Measurements from ENCODE around the gene ZNF565. TPM values are rescaled to one million over a fixed set of nuclear protein-coding genes. Genes with fewer than 3 reads are reported as not detected.

The ZNF565 gene
- total RNA-seq, 4 donors from 2014 or later, result 1.4 to 4.5 (median 3.7) TPM

DNA sequence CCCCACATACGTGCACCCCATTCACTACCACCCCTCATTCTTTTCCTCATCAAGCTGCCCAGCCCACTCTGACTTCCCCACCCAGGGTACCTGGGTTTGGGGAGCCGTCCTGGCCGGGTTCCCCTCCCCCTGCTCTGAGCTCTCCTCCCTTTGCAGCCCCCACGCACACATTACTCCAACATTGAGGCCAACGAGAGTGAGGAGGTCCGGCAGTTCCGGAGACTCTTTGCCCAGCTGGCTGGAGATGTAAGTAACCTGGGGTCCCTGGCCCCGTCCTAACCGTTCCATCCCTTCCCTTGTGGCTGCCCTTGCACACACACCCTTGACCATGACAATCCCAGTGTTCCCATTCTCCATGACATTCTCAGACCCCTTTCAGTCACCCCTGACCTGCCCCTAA is 72.0 kb downstream of the ZNF565 start:
- H3K4me3 ChIP-seq (ENCODE audit: low read depth, poor library complexity, severe bottlenecking), result no peak overlapping the region
- intact Hi-C loops (cut with DNase I; ENCODE audit: low total_unique reads), result no loop called here
- WGBS, 2 donors, result 89 to 95% methylated on average over 9 of the region's 9 CpGs
- DNase-seq (ENCODE audit: low spot score in 2 of 2), result no peak
- TF ChIP-seq, protein P1, sequence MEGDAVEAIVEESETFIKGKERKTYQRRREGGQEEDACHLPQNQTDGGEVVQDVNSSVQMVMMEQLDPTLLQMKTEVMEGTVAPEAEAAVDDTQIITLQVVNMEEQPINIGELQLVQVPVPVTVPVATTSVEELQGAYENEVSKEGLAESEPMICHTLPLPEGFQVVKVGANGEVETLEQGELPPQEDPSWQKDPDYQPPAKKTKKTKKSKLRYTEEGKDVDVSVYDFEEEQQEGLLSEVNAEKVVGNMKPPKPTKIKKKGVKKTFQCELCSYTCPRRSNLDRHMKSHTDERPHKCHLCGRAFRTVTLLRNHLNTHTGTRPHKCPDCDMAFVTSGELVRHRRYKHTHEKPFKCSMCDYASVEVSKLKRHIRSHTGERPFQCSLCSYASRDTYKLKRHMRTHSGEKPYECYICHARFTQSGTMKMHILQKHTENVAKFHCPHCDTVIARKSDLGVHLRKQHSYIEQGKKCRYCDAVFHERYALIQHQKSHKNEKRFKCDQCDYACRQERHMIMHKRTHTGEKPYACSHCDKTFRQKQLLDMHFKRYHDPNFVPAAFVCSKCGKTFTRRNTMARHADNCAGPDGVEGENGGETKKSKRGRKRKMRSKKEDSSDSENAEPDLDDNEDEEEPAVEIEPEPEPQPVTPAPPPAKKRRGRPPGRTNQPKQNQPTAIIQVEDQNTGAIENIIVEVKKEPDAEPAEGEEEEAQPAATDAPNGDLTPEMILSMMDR (IDR thresholded peaks at IDR 0.05), result no peak
- TF ChIP-seq POLR2A (IDR thresholded peaks at IDR 0.05), result no peak

DNA sequence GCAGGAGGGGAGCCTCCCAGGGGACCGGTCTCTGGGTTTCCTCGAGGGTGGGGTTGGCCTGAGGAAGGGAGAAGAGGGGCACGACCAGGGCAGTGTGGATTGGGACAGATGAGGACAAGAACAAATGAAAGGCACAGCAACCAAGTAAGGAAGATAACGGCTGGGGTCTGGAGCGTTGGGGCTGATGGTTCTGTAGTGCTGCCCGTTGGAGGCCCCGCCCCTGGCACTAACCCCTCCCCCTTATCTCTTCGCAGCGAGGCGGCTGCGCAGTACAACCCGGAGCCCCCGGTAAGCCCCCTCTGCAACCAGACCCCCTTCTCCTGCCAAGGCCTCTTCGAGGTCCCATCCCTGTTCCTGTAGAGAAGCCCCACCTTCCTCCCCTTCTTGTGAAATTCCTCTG is 72.4 kb downstream of the ZNF565 start:
- DNase-seq (ENCODE audit: low spot score in 2 of 2), result no peak
- intact Hi-C loops (cut with DNase I; ENCODE audit: low total_unique reads), result no loop called here
- H3K4me3 ChIP-seq (ENCODE audit: low read depth, poor library complexity, severe bottlenecking), result no peak overlapping the region
- TF ChIP-seq, protein P1 (IDR thresholded peaks at IDR 0.05), result no peak
- no peak for TF ChIP-seq POLR2A (IDR thresholded peaks at IDR 0.05)
- 94% methylated on average over 14 of the region's 14 CpGs for WGBS, 2 donors

DNA sequence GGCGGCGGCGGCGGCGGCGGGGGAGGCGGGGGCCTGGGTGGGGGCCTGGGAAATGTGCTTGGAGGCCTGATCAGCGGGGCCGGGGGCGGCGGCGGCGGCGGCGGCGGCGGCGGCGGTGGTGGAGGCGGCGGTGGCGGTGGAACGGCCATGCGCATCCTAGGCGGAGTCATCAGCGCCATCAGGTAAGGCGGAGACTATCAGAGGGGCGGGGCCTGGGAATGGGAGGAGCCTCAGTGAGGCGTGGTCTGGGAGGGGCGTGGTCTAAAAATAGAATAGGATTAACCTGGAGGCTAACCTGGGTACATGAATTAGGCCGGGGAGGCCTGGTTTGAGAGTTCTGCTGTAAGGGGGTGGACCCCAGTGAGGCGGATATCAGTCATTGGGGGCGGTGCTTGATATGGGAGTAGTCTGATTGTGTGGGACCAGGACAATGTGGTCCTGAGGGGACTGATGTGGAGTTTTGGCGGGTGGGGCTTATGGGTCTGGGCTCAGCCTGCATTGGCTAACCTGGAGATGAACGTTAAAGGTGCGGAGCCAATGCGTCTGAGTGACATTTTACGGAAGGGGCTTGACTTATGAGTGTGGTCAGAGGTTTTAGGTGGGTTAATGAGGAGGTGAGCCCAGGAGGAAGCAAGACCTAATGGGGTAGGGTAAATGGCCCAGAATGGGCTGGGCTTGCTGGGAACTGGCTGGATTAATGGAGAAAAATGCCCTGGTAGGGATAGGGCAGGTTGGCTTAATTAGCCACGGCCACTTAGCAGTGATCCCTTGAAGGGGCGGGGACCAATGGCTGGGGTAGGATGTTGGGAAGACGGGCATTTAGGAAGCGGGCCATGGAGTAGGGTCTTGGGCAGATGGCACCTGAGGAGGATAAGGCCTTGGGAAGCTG is 73.2 kb downstream of the ZNF565 start:
- TF ChIP-seq POLR2A (IDR thresholded peaks at IDR 0.05), result no peak
- TF ChIP-seq, protein P1 (IDR thresholded peaks at IDR 0.05), result no peak
- 21 to 22% methylated on average over 41 to 42 of the region's 42 CpGs for WGBS, 2 donors
- intact Hi-C loops (cut with DNase I; ENCODE audit: low total_unique reads), result no loop called here
- H3K4me3 ChIP-seq (ENCODE audit: low read depth, poor library complexity, severe bottlenecking), result peak overlapping the region; percentile 85
- peak; percentile 89 to 98 for DNase-seq (ENCODE audit: low spot score in 2 of 2)

DNA sequence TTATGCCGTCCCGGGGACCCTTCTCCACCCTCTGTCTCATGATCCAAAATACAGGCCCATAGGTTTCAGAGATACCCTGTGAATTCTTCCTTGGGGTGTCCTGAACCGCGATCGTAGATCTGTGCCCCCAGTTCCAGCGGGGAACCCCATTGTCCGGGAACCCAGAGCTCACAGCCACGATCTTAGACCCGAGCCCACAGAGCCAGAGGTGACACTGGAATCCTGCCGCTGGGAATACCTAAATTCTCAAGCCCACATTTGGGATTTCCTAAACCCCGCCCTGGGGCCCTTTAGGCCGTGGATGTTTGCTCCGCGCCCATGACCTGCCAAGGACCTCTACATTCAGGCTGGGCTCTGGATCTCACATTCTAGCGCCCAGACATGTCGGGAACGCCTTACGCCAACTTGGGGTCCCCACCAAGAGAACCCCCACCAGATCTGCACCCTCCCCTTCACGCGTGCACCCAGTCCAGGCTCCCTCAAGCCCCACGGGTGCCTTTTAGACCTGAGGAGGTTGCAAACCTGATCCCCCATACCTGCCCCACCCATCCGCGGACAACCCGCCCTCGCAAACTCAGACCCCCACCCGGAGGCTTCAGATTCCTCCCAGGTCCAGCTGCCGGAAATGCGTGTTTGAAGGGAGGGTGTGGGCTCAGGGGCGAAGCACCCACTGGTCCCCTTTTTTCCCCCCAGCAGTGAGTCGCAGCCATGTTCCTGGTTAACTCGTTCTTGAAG is 74.0 kb downstream of the ZNF565 start:
- DNase-seq (ENCODE audit: low spot score in 2 of 2), result peak in 1 of 2 donors; percentile 88
- intact Hi-C loops (cut with DNase I; ENCODE audit: low total_unique reads), result no loop called here
- H3K4me3 ChIP-seq (ENCODE audit: low read depth, poor library complexity, severe bottlenecking), result peak overlapping the region; percentile 85
- WGBS, 2 donors, result 0% methylated on average over 27 to 31 of the region's 31 CpGs
- TF ChIP-seq POLR2A (IDR thresholded peaks at IDR 0.05), result no peak
- TF ChIP-seq, protein P1 (IDR thresholded peaks at IDR 0.05), result no peak

DNA sequence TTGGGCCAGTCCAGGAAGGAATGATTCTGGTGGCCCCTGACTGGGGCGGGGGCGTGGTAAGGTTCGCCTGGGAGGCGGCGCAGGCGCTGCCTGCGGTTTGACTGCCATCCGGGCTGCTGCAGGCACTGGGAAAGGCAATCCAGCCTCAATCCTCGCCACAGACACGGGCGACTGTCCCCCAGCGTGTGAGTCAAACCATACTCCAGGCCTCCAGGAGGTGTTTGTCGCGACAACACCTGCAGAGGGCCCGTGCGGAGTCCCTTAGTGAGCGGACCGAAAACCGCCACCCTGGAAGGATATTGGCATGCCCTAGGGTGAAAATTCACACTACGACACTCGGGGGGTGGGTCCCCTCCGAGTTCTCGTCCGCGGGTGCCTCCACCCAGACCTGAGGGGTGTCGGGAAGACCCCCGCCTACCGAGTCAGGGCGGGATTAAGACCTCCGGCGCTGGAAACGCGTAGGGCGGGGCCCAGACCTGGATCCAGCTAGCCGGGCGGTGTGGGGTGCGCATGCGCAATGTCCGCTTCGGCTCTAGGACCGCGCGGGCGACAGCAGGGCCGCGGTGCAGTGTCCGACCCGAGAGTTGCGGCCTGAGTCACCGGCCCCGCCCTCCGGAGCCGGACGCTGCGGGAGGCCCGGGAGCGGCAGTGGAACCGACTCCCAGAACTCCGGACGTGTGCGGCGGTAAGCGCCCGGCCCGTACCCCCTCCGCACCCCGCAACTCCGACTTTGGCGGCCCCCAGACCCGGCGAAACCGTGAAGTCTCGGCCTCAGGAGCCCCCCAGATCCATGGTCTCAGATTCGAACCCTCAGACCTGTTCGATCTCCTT is 74.8 kb downstream of the ZNF565 start, which contains the start of gene CAPNS1:
TSS of gene CAPNS1 (plus strand) at position 594 of the 831 bp plus-strand sequence. CDS start 946 bp downstream, outside the sequence.
- peak; percentile 95 to 99 for DNase-seq (ENCODE audit: low spot score in 2 of 2)
- intact Hi-C loops (cut with DNase I; ENCODE audit: low total_unique reads), result no loop called here
- TF ChIP-seq, protein P1 (IDR thresholded peaks at IDR 0.05), result no peak
- peak in 1 of 2 donors; percentile 63 for TF ChIP-seq POLR2A (IDR thresholded peaks at IDR 0.05)
- WGBS, 2 donors, result 0 to 2% methylated on average over 7 to 61 of the region's 75 CpGs
- peak within 1 kb of the TSS; percentile 85 for H3K4me3 ChIP-seq (ENCODE audit: low read depth, poor library complexity, severe bottlenecking)
